ENCODE measurements around the gene CEBPA.

GRCh38 chr19:33333151-33333550 lies 30.8 kb upstream of the CEBPA start:
- TF ChIP-seq, protein P1, sequence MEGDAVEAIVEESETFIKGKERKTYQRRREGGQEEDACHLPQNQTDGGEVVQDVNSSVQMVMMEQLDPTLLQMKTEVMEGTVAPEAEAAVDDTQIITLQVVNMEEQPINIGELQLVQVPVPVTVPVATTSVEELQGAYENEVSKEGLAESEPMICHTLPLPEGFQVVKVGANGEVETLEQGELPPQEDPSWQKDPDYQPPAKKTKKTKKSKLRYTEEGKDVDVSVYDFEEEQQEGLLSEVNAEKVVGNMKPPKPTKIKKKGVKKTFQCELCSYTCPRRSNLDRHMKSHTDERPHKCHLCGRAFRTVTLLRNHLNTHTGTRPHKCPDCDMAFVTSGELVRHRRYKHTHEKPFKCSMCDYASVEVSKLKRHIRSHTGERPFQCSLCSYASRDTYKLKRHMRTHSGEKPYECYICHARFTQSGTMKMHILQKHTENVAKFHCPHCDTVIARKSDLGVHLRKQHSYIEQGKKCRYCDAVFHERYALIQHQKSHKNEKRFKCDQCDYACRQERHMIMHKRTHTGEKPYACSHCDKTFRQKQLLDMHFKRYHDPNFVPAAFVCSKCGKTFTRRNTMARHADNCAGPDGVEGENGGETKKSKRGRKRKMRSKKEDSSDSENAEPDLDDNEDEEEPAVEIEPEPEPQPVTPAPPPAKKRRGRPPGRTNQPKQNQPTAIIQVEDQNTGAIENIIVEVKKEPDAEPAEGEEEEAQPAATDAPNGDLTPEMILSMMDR (conservative IDR thresholded peaks at IDR 0.05; ENCODE audit: low read depth in 2 of 2), result no peak
- TF ChIP-seq EZH2phosphoT487 (IDR thresholded peaks at IDR 0.05; ENCODE audit: unreplicated experiment), result no peak
- no peak for TF ChIP-seq CREB1 (CRISPR knock-in tag; IDR thresholded peaks at IDR 0.05; ENCODE audit: low read depth)
- no peak for TF ChIP-seq JUNB (IDR thresholded peaks at IDR 0.05; ENCODE audit: unreplicated experiment)
- no peak for TF ChIP-seq EZH2 (IDR thresholded peaks at IDR 0.05; ENCODE audit: low read depth, unreplicated experiment)
- TF ChIP-seq POLR2AphosphoS5 (IDR thresholded peaks at IDR 0.05; ENCODE audit: low read depth), result no peak

All from GM23338 (cell line).